Activated naive CD4-positive, alpha-beta T cell treated with anti-CD3 and anti-CD28 coated beads, Interleukin-2, amount 50 U/mL, for 16 hours (primary cell): ENCODE data around the gene FGFBP1.
"Not testable (repeated sequence)": the region's sequence is repeated elsewhere in the genome, so short reads cannot be mapped to it uniquely, and the experiment has no call there.

ENCODE experiments used
- DNase-seq: peaks from one replicate; pipeline ENCODE4 v3.0.0-alpha.2; 2020

The FGFBP1 gene

DNA sequence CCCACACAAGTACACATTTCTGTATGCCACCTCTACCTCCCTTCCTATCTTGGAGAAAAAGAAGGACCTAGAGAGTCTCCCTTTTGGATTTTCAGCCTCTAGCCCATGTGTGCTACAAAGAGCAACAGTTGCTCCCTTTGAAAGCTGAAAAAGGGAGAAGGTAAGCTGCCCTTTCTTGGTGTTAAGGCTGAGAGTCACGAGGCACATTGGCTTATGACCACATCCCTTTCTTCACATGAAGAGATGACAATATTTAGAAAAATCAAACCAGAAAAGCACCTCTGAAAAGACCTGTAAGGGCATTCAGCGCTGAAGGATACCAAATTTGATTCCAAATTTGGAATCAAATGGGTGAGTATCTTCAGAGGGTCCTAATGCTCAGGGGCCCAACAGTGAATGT lies 6.4 kb upstream of the FGFBP1 start:
- DNase-seq: no peak

DNA sequence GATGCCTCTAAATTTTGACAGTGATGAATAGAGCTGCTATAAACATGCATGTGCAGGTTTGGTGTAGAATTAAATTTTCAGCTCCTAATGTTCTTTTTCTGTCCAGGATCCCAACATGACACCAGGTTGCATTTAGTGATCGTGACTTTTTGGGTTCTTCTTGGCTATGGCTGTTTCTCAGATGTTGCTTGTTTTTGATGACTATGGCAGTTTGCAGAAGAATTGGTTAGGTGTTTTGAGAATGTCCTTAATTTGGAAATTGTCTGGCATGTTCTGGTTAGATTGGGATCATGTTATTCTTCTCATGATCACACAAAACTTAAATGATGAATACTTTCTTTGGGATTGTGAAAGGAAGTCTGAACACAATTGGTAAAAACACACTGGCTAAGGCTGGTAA lies 3.7 kb upstream of the FGFBP1 start:
- no peak for DNase-seq

DNA sequence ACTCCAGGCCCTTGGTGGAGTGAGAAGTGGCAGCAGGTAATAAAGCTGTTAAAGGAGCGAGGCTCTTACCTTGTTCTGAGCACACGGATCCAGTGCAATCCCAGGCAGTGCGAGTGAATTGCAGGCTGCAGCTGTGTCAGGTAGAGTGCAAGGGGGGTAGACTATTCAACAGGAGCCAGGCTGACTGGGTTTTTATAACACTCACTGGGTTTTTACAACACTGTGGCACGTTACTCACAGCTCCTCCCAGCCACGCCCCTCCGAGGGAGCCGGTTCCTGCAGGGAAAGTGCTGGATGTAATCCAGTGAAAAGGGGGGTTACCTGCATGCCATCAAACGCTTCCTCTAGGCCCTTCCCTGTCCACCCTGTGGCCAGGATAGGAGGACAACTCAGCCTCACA lies 358 bp downstream of the FGFBP1 start:
- DNase-seq: no peak

DNA sequence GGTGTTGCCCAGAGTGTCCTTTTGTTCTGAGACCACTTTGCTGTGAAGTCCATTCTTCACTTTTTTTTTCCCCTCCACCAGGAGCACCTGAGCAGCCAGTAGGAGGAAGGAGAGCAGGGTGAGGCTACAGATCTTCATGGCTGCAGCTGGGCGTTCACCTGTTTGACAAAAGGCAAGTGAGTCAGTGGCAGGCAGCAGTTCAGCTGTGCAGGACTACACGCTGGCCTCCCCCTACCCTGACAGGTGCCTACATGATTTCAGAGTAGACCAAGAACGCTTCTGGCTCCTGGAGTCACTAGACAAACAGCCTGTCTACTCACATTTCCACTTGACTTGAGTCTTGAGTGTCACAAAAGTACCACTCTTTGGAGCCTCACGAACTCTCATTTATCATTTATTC lies 2.0 kb downstream of the FGFBP1 start:
- no peak for DNase-seq

DNA sequence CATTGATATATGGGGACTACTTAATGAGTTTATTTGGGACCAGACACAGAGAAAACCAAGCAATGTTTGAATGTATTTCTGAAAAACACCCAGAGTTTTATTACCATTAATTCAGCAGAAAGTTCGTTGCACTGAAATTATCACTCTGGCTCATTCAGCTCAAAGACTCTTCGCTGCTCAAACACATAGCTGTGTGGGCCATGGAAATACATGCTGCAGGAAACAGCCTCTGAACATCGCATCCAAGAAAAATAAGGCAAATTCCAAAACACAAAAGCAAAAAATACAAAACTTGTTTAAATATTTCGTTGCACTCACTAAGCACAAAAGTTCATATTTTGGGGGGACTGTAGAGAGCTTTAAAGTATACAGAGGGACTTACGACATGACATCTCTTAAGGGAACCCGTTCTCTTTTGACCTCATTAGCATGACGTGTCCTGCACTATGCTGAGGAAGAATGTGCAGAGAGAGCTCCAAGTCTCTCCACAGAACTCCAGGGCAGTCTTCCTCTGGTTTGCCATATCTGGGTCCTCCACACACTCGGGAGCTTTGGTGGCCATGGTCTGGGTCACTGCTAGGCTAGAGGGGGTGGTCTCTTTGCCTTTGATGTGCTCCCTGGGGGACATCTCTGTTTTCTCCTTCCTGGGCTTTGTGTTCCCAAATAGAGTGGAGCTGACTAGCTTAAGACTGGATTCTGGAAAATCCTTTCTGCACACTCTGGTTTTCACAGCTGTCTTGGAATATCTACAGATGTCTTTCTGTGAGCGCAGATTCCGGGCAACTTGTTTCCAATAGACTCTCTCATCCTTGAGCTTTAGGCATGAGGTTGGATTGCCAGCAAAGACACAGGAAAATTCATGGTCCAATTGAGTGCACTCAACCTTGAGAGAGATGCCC lies 2.8 kb downstream of the FGFBP1 start:
- no peak for DNase-seq

DNA sequence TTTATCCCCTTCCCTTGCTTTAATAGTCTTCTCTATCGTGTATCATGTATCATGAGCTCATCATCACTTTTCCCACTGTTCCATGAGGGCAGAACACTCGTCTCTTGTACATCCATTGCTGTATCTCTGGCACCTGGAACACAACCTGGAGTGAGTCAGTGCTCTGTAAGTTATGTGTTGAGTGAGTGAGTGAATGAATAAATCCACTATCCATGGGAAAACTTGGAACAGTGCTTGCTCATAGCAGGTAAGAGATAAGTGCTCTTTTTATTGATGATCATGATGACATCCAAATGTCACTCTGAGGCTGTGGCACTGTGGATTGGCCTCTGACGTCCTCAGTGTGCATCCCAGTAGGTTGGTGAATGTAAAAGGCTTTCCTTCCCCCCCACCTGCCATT lies 4.3 kb downstream of the FGFBP1 start:
- no peak for DNase-seq

DNA sequence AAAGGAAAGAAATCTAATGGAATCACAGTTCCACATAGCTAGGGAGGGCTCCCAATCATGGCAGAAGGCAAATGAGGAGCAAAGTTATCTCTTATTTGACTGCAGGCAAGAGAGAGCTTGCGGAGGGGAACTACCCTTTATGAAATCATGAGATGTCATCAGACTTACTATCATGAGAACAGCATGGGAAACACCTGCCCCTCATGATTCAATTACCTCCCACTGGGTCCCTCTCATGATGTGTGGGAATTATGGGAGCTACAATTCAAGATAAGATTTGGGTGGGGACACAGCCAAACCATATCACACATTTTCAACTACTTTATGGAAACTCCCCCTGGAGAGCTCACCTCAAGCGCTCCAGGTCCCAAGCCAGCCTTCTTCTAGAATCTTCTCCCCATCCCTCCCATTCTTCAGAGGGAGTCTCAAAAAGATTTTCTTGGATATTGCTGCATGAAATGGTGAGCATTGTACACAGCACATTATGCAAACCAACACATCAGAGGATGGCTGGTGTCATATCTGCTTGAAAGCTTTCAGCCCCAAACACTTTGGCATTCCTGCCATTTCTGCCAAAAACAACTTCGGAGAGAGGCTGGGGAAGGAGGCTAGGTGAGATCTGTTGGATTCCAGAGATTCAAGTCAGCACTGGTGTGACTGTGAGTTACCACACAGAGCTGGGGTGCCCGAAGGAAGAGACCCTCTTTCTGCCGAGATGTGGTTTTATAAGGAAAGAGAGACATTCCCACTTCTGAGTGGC lies 6.9 kb downstream of the FGFBP1 start:
- no peak for DNase-seq

DNA sequence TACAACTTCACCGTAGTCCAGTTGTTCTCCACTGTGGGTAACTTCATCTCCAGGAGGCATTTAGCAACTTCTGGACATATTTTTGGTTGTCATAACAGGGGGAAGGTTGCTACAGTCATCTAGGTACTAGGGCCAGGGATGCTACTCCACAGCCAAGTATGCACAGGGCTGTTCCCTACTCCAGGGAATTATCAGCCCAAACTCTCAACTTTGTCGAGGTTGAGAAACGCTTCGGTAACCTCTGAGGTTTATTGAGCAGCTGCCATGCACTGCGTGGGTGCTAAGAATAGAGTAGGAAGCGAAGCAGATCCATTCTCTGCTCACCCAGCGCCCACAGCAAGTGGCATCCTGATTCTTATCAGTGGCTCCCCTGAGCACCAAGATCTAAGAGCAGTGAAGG lies 8.2 kb downstream of the FGFBP1 start:
- DNase-seq: no peak

DNA sequence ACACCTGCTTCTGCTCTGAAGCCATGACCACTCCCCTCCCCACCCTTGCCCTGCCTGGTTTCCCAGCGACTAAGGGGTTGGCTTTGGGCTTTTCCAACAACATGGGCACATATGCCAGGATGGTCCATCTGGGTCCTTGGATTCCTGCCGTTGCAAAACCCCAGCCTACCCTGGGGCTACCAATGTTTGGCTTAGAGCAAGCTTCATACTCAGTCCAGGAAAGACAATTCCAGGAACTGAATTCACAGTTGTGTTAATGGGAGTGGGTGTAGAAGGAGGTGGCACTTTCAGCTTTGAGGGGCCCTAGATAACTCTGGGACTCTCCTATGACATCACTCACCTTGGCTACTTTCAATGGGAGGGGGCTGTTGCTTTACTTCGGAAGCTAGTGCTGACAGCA lies 9.0 kb downstream of the FGFBP1 start:
- no peak for DNase-seq

DNA sequence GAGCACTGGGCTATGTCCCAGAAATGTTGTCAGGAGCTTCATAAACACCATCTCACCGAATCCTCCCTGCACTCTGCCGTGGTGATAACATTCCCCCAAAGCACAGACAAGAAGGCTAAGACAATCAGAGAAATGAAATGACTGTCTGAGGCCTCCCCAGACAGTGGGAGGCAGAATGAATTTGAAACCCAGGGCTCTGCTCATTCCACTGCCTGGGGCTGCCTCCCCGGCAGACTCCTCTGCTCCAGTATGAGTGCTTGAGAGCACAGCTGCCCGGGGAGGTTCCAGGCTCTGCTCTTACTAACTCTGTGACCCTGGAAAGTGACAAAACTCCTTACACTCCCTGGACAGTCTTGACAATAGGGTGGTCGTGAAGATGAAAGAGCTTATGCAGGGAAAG lies 9.7 kb downstream of the FGFBP1 start:
- no peak for DNase-seq

DNA sequence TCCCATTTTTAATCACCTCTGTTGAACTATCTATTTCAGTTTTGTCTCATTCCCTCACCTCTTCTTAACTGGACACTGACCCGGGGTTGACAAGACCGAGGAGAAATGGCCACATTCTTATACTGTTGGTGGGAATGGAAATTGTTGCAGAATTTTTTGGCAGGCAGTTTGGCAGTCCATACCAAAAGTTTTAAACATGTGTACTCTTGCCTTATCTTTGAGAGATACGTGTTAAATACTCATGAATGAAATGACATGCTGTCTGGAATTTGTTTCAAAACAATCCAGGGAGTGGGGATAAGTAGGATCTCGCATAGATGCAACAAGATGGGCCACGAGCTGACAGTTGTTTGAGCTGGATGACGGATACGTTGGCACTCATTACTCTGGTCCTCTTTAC lies 12.1 kb downstream of the FGFBP1 start:
- no peak for DNase-seq

DNA sequence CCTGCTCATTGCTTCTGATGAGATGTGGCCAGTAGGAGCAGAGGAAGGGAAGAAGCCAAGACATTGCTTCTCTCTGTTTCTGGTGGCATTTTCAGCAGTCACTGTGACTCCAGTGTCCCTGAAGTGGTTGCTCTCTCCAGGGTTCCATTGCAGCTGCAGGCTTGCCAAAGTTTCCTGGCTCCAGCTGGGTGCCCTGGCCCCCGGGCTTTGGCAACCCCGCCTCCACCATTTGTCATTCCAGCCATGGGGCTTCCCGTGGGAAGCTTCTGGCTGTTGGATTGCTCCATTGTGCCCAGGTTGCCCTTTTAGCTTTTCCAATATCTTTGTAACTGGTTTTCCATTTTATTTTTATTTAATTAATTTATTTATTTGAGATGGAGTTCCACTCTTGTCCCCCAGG lies 12.7 kb downstream of the FGFBP1 start:
- DNase-seq: no peak

DNA sequence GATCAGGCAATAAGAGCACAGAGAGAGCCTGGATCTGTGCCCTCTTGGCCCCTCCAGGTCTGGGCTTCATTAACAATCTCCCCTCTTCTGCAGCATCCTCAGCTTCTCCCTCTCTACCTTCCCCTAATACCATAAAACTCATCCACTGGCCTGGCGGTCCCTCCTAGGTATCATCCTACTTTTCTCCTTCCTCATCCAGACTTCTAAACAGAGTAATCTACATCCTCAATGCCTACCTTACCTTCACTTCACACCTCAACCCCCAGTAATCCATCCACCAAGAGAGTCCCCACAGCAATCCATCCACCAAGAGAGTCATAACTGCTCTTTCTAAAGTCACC lies 17.0 kb downstream of the FGFBP1 start:
- no peak for DNase-seq

DNA sequence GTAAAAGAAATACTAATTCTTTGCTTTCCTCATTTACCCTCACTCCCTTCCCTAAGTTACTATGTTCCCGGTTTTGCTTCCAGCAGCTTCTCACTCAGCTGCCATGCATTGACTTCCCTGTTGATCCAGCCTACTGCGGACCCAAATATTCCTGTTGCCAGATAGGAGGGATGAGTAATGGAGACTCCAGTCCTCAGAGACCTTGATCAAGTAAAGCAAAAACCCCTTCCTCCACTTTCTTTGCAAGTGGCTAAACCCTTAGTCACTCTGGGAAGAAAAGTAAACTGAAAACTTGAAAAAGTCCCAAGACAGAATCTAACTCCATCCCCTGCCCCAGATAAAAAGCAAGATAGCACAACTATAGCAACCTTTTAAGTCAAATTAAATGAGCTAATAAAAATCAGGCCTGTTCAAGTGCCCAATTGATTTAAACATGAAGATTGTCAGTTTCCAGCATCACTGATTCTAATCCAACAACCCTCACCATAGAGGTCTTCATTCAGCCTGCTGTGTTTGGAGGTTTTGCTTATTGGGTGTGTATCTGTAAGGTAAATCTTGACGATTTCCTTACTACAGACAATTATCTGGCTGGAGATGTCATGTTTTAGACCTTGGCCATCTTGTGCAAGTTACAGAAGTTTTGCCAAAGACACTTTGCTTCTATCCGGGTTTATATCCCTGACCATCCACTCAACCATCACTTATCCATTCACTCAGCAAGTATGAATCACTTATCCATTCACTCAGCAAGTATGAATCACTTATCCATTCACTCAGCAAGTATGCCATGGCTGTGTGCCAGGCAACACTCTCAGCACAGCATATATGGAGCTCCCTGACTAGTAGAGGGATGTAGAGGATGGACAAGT lies 17.6 kb downstream of the FGFBP1 start:
- no peak for DNase-seq

DNA sequence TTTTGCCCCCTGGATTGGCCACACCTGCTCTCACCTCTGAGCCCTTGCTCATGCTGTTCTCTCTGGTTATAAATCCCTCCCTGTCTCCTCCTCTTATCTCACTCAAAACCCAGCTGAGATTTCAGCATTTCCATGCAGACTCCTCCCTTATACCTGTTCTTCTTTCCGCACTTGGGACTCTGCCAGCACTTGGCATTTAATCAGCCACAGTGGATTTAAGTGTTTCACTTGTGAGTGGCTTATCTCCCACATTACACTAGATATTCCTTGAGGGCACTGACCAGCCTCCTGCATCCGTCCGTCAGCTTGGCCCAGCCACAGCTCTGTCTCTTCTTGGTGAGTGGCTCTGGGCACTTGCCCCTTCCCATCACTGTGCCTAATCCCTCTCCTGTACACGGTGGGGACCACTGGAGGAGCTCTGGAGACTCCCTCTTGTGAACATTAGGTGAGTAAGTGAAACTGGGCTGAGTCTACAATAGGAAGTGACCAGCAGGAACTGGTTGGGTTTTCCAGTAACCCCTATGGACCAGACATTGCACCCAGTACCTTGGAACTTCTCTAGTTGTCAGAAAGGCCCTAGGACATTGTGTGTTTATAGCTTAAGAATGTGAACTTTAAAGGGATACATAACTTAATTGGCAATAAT lies 19.9 kb downstream of the FGFBP1 start:
- DNase-seq: no peak

DNA sequence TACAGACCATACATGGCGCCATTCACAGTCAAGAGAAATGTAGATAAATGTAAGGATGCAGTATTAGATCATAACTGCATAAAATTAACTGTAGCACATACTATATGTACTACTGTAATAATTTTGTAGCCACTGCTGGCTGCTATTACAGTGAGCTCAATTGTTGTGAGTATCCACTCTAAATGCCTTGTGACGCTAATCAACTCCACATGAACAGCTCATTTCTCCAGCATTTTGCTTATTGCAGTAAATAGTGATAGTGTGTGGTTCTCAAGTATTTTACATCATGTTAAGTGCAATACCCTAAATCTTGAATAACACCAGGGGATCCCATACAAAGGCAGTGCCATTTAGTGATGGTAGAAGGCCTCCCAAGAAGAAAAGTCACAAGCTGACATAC lies 21.2 kb downstream of the FGFBP1 start:
- no peak for DNase-seq

DNA sequence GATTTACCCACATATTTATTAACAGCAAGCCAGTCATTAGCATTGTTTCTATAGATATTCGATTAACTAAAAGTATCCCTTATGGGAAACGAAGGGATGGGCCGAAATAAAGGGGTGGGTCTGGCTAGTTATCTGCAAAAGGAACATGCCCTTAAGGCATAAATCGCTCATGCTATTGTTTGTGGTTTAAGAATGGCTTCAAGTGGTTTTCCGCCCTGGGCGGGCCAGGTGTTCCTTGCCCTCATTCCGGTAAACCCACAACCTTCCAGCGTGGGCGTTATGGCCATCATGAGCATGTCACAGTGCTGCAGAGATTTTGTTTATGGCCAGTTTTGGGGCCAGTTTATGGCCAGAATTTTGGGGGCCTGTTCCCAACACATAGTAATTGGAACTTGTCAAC lies 22.2 kb downstream of the FGFBP1 start:
- not testable (repeated sequence) for DNase-seq

DNA sequence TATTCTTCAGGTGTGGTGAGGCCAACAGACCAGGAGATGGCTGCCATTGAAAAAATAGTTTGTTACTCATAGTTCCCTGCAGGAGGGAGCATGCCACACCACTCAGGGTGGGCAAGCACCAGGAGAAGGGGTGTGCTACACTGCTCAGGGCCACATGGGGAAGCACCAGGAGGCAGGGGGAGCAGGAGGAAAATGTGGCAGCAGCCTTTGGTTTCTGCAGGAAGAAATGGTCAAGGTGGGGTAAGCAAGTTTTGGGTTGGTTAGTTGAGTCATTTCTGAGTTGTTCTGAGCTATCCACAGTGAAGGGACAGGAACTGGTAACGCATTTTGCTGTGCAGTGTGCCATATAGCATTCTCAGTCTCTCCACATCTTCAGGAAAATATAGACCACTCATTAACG lies 23.8 kb downstream of the FGFBP1 start:
- no peak for DNase-seq

DNA sequence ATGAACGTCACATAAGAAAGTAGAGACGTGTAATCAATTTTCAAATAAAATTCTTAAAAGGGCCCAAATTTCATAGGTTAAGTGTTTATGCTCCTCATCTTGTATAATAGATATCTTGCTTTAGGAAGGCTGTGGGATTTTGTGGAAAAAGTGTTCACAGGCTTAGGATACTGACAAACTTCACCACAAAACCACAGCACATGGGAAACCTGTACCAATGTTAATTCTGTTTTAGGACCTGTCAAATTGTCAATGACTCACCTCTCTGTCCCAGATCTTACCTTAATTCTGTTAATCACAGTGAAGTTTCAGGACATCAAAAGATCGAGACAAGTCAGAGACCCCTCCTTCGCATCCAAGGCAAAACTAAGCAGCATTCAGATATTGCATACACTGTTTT lies 24.2 kb downstream of the FGFBP1 start:
- no peak for DNase-seq

DNA sequence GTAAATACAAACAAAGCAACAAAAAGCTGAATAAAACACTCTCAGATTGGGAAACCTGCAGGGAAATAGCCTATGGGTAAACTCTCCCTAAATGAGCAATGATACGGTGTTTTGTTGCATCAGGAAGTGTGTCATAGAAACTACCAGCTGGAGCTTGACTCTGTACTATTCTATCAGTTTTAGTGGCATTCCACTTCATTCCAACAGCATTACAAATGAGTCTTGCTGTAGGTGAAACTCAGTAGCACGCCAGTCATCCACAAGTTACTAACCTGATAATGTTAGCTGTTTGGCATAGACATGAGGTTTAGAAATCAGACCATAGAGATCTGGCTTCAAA lies 24.9 kb downstream of the FGFBP1 start:
- DNase-seq: no peak

DNA sequence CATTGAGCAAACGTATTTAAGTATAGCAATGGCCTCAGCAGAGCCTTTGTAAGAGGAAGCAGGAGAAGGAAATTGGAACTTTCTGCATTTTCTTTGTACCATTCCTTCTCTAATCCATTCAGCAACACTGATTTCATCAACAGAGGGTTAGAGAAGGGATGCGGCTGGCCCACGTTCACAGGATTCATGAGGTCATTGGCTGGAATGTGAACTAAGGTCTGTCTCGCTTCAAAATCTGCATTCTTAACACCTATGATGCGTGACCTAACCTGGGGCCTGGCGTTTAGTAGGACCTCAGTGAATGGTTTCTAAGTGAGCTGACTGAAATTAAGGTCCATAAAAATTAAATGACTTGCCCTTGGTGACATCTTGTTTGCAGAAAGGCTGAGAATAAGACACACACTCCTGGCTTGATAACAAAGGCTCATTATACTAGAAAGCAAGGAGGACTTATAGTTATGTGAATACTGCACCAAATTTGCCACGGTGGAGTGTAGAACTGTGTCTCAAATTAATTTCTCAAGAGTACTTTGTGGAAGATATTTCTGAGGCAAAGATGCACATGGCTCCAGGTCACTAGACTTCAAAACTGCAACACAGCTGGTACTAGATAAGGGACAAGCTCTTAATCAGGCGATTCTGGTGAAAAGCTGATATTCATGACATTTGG lies 25.4 kb downstream of the FGFBP1 start:
- no peak for DNase-seq

DNA sequence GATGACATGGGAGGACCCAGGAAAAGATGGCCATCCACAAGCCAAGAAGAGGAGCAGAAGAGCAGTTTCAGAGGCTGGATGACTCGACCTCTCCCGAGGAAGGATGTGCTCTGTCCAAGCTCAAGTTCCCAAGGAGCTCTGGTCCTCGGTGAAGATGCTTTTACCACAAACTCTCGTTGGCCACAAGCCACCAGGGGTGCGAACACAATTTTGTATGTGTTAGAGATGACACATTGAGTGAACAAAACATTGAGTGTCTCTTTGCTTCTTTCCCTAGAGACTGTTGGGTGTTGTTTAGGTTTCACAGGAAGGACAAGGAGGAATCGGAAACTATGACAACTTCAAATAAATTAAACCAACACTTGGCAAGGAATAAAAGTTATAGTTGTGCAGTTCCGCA lies 26.3 kb downstream of the FGFBP1 start:
- no peak for DNase-seq
